T-cell (primary cell): Measurements from ENCODE around the gene CTNNA1. TPM values are rescaled to one million over a fixed set of nuclear protein-coding genes. Genes with fewer than 3 reads are reported as not detected.

ENCODE experiments used
- ATAC-seq, 4 experiments: fragments of 200-7000 bp in 3 of 4; fragments of 150-1000 bp in 1 of 4; cut with Tn5 transposase; replicated peaks in 1 of 4; 1 replicate in 3 of 4; 2 replicates in 1 of 4; pipeline ENCODE4 v1.10.0; 2021; ENCODE audit warnings: moderate library complexity in 3 of 4, mild to moderate bottlenecking in 2 of 4, moderate number of reproducible peaks in 1 of 4
- CTCF ChIA-PET, 2 donors: fragments of 300-600 bp; sonication (Branson Sonifier 250); formaldehyde crosslinking; loops; one replicate each; lab custom pipeline; 2022; ENCODE audit warnings: antibody characterized with exemption in 2 of 2; lab: Charles Lee
- POLR2A ChIA-PET, 2 donors: fragments of 300-600 bp; sonication (Branson Sonifier 250); formaldehyde crosslinking; loops; one replicate each; lab custom pipeline; 2022; ENCODE audit warnings: antibody characterized with exemption in 2 of 2; lab: Charles Lee
- DNase-seq, 35 experiments: peaks; one replicate each; pipeline versions ENCODE4 v3.0.0 to v3.0.0-alpha.2; 2013 to 2023
- H3K27ac ChIP-seq: one replicate; pipeline ENCODE4 v1.5.1; 2013; ENCODE audit warnings: low read length
- H3K27me3 ChIP-seq, 2 experiments: replicated peaks in 1 of 2; 1 replicate in 1 of 2; 2 replicates in 1 of 2; pipeline versions ENCODE4 v1.6.1 to v1.7.0; 2013; ENCODE audit warnings: low read length in 1 of 2, mixed read lengths in 1 of 2; ENCODE audit not compliant: control insufficient read depth in 2 of 2, insufficient read depth in 2 of 2; ENCODE audit errors: extremely low read depth in 1 of 2
- H3K36me3 ChIP-seq, 2 donors: 1 replicate in 1 of 2; 2 replicates in 1 of 2; pipeline versions ENCODE4 v1.6.1 to v1.7.0; 2013; ENCODE audit warnings: low read length in 1 of 2; ENCODE audit not compliant: control insufficient read depth in 2 of 2, insufficient read depth in 1 of 2; ENCODE audit errors: extremely low read depth in 1 of 2
- H3K4me1 ChIP-seq, 2 experiments: 1 replicate in 1 of 2; 2 replicates in 1 of 2; pipeline versions ENCODE4 v1.6.1 to v1.7.0; 2013; ENCODE audit warnings: low read length in 2 of 2, mixed read lengths in 1 of 2; ENCODE audit not compliant: insufficient read depth in 2 of 2, control insufficient read depth in 1 of 2; ENCODE audit errors: extremely low read depth in 1 of 2
- H3K4me3 ChIP-seq, 2 donors: 1 replicate in 1 of 2; 2 replicates in 1 of 2; pipeline versions ENCODE4 v1.5.1 to v1.7.0; 2013; ENCODE audit warnings: mild to moderate bottlenecking in 2 of 2, low read length in 1 of 2, moderate library complexity in 1 of 2; ENCODE audit not compliant: control insufficient read depth in 1 of 2; ENCODE audit errors: extremely low read depth in 1 of 2
- H3K9me3 ChIP-seq: 2 replicates; pipeline ENCODE4 v1.7.0; 2013
- H3K27ac Mint-ChIP-seq, 2 donors: one replicate each; pipeline ENCODE4 v1.8.0; 2020 to 2021; ENCODE audit warnings: mild to moderate bottlenecking in 2 of 2, mixed read lengths in 2 of 2
- H3K27me3 Mint-ChIP-seq, 2 donors: one replicate each; pipeline ENCODE4 v1.8.0; 2021 to 2022; ENCODE audit warnings: mixed read lengths in 2 of 2
- H3K36me3 Mint-ChIP-seq: one replicate; pipeline ENCODE4 v1.8.0; 2021; ENCODE audit warnings: mixed read lengths
- H3K4me1 Mint-ChIP-seq, 3 donors: one replicate each; pipeline ENCODE4 v1.8.0; 2020 to 2022; ENCODE audit warnings: mixed read lengths in 3 of 3, mild to moderate bottlenecking in 1 of 3
- H3K4me3 Mint-ChIP-seq, 3 donors: one replicate each; pipeline ENCODE4 v1.8.0; 2020 to 2022; ENCODE audit warnings: mild to moderate bottlenecking in 3 of 3, mixed read lengths in 3 of 3, moderate library complexity in 3 of 3
- H3K9me3 Mint-ChIP-seq, 3 donors: one replicate each; pipeline ENCODE4 v1.8.0; 2020 to 2022; ENCODE audit warnings: mixed read lengths in 3 of 3
- WGBS: methylation state at CpG from one replicate; pipeline ENCODE4 v1.1.5; 2013; ENCODE audit warnings: missing lambda C conversion rate; ENCODE audit not compliant: insufficient coverage; 5-methylcytosine and 5-hydroxymethylcytosine counted together
- total RNA-seq, 35 experiments: library from RNA in 6 of 35; stranded (reverse) in 6 of 35; fragments of 120-200 nt in 1 of 35; gene quantifications; one replicate each; pipeline versions ENCODE4 v1.2.1 to v1.2.4 and lab custom pipeline; 2013 to 2026

The CTNNA1 gene
- total RNA-seq, 5 donors from 2014 or later (not counting 1 experiment from before 2014, with no cell fraction given), result 13.5 to 33.3 (median 18.5) TPM

GRCh38 chr5:138927979-138928378 is 174.8 kb downstream of the CTNNA1 start:
- Histone ChIP-seq H3K9me3 (no peaks in the 10 kb centered on the region), H3K27ac (no peak overlapping the region), H3K4me3 (no peak overlapping the region), H3K36me3 (peaks cover 0 to 14% of the 10 kb centered on the region in 2 donors), H3K27me3 (no peaks in the 10 kb centered on the region), H3K4me1 (no peaks in the 10 kb centered on the region)
- no peak for ATAC-seq
- H3K4me1 Mint-ChIP-seq, result no peaks in the 10 kb centered on the region
- no peaks in the 10 kb centered on the region for H3K27me3 Mint-ChIP-seq
- ChIA-PET POLR2A (no interaction called here), CTCF (no interaction called here)
- no peak overlapping the region for H3K4me3 Mint-ChIP-seq
- no peak for DNase-seq
- WGBS, result 96% methylated on average over 4 of the region's 7 CpGs
- H3K36me3 Mint-ChIP-seq, result peaks cover 28% of the 10 kb centered on the region
- H3K9me3 Mint-ChIP-seq, result no peaks in the 10 kb centered on the region
- H3K27ac Mint-ChIP-seq, result no peak overlapping the region

GRCh38 chr5:138929571-138929955 is 176.3 kb downstream of the CTNNA1 start:
- WGBS, result 100% methylated on average over 1 of the region's 4 CpGs
- no peaks in the 10 kb centered on the region for H3K9me3 Mint-ChIP-seq

GRCh38 chr5:138930371-138931097 is 177.3 kb downstream of the CTNNA1 start:
- POLR2A ChIA-PET, result no interaction called here
- H3K27me3 Mint-ChIP-seq, result no peaks in the 10 kb centered on the region
- no peak for ATAC-seq
- no peaks in the 10 kb centered on the region for H3K27me3 ChIP-seq
- no peak overlapping the region for H3K4me3 ChIP-seq
- no peak overlapping the region for H3K27ac ChIP-seq
- CTCF ChIA-PET, result no interaction called here
- H3K4me3 Mint-ChIP-seq, result no peak overlapping the region
- no peak for DNase-seq
- no peaks in the 10 kb centered on the region for H3K9me3 Mint-ChIP-seq
- H3K4me1 Mint-ChIP-seq, result no peaks in the 10 kb centered on the region
- H3K27ac Mint-ChIP-seq, result no peak overlapping the region
- peaks cover 0 to 5% of the 10 kb centered on the region in 2 donors for H3K36me3 ChIP-seq
- WGBS, result 93% methylated on average over 8 of the region's 10 CpGs
- H3K9me3 ChIP-seq, result no peaks in the 10 kb centered on the region
- H3K36me3 Mint-ChIP-seq, result peaks cover 27% of the 10 kb centered on the region
- no peaks in the 10 kb centered on the region for H3K4me1 ChIP-seq

More at GRCh38 chr5:138929571-138929955, 176.3 kb downstream of the CTNNA1 start:
- ChIA-PET CTCF (no interaction called here), POLR2A (no interaction called here)
- no peak for DNase-seq
- Mint-ChIP-seq H3K36me3 (peaks cover 32% of the 10 kb centered on the region), H3K4me3 (no peak overlapping the region), H3K4me1 (no peaks in the 10 kb centered on the region), H3K27me3 (no peaks in the 10 kb centered on the region), H3K27ac (no peak overlapping the region)
- H3K4me1 ChIP-seq, result no peaks in the 10 kb centered on the region
- H3K4me3 ChIP-seq, result no peak overlapping the region
- peaks cover 0 to 12% of the 10 kb centered on the region in 2 donors for H3K36me3 ChIP-seq
- no peaks in the 10 kb centered on the region for H3K27me3 ChIP-seq
- no peaks in the 10 kb centered on the region for H3K9me3 ChIP-seq
- no peak for ATAC-seq
- H3K27ac ChIP-seq, result no peak overlapping the region

GRCh38 chr5:138932171-138932810 is 179.1 kb downstream of the CTNNA1 start:
- no peaks in the 10 kb centered on the region for H3K4me1 ChIP-seq
- Mint-ChIP-seq H3K36me3 (peaks cover 16% of the 10 kb centered on the region), H3K4me3 (no peak overlapping the region), H3K9me3 (no peaks in the 10 kb centered on the region), H3K27me3 (no peaks in the 10 kb centered on the region), H3K27ac (no peak overlapping the region), H3K4me1 (no peaks in the 10 kb centered on the region)
- no peak overlapping the region for H3K4me3 ChIP-seq
- H3K27ac ChIP-seq, result no peak overlapping the region
- ATAC-seq (no peak), DNase-seq (no peak)
- H3K36me3 ChIP-seq, result peaks cover 0 to 4% of the 10 kb centered on the region in 2 donors
- CTCF ChIA-PET, result no interaction called here
- no peaks in the 10 kb centered on the region for H3K27me3 ChIP-seq
- POLR2A ChIA-PET, result no interaction called here
- 91% methylated on average over 16 of the region's 20 CpGs for WGBS
- no peaks in the 10 kb centered on the region for H3K9me3 ChIP-seq

GRCh38 chr5:138933522-138934290 is 180.5 kb downstream of the CTNNA1 start:
- no peaks in the 10 kb centered on the region for H3K4me1 Mint-ChIP-seq
- WGBS, result 93% methylated on average over 8 of the region's 18 CpGs
- Histone ChIP-seq H3K27ac (no peak overlapping the region), H3K36me3 (peaks cover 0 to 4% of the 10 kb centered on the region in 2 donors), H3K4me1 (no peaks in the 10 kb centered on the region), H3K27me3 (no peaks in the 10 kb centered on the region), H3K9me3 (no peaks in the 10 kb centered on the region), H3K4me3 (no peak overlapping the region)
- no peak for ATAC-seq
- ChIA-PET CTCF (no interaction called here), POLR2A (no interaction called here)
- no peak overlapping the region for H3K27ac Mint-ChIP-seq
- no peak overlapping the region for H3K4me3 Mint-ChIP-seq
- H3K36me3 Mint-ChIP-seq, result peaks cover 13% of the 10 kb centered on the region
- no peak for DNase-seq
- no peaks in the 10 kb centered on the region for H3K27me3 Mint-ChIP-seq
- H3K9me3 Mint-ChIP-seq, result no peaks in the 10 kb centered on the region

- Mint-ChIP-seq H3K27ac (no peak overlapping the region), H3K9me3 (no peaks in the 10 kb centered on the region), H3K27me3 (no peaks in the 10 kb centered on the region), H3K36me3 (peaks cover 13% of the 10 kb centered on the region), H3K4me3 (no peak overlapping the region), H3K4me1 (no peaks in the 10 kb centered on the region)
- no peaks in the 10 kb centered on the region for H3K9me3 ChIP-seq
- ChIA-PET CTCF (no interaction called here), POLR2A (interaction anchor here in 1 of 2 donors (1.0 kb wide), 1 partner anchor 912 kb away, joined by 7 read pairs; no protein-coding TSS in a partner anchor)
- H3K4me3 ChIP-seq, result no peak overlapping the region
- WGBS, result 97% methylated on average over 12 of the region's 12 CpGs
- H3K27ac ChIP-seq, result no peak overlapping the region
- no peak for DNase-seq
- no peak for ATAC-seq
- peaks cover 0 to 4% of the 10 kb centered on the region in 2 donors for H3K36me3 ChIP-seq
- no peaks in the 10 kb centered on the region for H3K4me1 ChIP-seq
- no peaks in the 10 kb centered on the region for H3K27me3 ChIP-seq
Measured at GRCh38 chr5:138934971-138935370, 181.7 kb downstream of the CTNNA1 start.
